ENCODE results near the gene KCTD5. TPM values are rescaled to one million over a fixed set of nuclear protein-coding genes. Genes with fewer than 3 reads are reported as not detected.

KCTD5 gene
- total and polyA plus RNA-seq, 9 of the 15 experiments (the other 6 are each of a cell fraction or from before 2014, with no cell fraction given) = 0.73 to 58.3 (median 32.3) TPM

DNA sequence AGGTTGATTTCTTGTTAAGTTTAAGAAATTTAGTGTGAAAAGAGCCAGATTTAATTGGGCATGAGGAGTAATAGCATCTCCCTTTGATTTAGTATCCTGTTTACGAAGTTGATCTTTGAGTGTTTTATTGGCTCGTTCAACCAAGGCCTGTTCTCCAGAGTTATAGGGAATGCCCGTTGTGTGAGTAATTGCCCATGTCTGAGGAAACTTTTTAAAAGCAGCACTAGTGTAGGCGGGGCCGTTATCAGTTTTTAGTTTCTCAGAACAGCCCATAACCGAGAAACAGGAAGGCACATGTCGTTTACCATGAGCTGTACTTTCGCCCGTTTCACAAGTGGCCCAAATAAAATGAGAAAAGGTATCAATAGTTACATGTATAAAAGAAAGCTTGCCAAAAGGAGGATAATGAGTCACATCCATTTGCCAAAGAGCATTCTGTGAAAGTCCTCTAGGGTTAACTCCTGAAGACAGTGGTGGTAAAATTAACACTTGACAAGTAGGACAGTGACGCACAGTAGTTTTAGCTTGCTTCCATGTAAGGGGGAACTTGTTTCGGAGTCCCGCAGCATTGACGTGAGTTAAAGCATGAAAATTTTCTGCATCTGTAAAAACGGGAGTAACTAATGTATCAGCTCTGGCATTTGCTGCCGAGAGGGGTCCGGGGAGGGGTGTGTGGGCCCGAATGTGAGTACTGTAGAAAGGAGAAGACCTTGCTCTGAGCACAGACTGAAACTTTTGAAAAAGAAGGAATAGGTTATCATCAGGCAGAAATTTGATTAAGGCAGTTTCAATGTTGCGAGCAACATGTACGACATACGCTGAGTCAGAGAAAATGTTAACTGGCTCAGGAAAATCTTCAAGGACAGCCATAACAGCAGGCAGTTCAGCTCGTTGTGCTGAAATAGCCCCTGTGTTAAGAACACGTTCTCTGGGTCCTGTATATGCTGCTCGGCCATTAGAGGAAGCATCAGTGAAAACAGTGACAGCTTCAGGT is 18.5 kb upstream of the KCTD5 start (continued):
- TF ChIP-seq, protein P1, sequence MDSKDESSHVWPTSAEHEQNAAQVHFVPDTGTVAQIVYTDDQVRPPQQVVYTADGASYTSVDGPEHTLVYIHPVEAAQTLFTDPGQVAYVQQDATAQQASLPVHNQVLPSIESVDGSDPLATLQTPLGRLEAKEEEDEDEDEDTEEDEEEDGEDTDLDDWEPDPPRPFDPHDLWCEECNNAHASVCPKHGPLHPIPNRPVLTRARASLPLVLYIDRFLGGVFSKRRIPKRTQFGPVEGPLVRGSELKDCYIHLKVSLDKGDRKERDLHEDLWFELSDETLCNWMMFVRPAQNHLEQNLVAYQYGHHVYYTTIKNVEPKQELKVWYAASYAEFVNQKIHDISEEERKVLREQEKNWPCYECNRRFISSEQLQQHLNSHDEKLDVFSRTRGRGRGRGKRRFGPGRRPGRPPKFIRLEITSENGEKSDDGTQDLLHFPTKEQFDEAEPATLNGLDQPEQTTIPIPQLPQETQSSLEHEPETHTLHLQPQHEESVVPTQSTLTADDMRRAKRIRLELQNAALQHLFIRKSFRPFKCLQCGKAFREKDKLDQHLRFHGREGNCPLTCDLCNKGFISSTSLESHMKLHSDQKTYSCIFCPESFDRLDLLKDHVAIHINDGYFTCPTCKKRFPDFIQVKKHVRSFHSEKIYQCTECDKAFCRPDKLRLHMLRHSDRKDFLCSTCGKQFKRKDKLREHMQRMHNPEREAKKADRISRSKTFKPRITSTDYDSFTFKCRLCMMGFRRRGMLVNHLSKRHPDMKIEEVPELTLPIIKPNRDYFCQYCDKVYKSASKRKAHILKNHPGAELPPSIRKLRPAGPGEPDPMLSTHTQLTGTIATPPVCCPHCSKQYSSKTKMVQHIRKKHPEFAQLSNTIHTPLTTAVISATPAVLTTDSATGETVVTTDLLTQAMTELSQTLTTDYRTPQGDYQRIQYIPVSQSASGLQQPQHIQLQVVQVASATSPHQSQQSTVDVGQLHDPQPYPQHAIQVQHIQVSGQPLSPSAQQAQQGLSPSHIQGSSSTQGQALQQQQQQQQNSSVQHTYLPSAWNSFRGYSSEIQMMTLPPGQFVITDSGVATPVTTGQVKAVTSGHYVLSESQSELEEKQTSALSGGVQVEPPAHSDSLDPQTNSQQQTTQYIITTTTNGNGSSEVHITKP (IDR thresholded peaks at IDR 0.05; ENCODE audit: partially characterized antibody) = no peak
- TF ChIP-seq MGA (IDR thresholded peaks at IDR 0.05) = peak; percentile 70
- no peak for TF ChIP-seq PCBP1 (IDR thresholded peaks at IDR 0.05; ENCODE audit: low read depth, low read length, poor library complexity, severe bottlenecking)
- TF ChIP-seq RNF2 (IDR thresholded peaks at IDR 0.05) = no peak
- TF ChIP-seq KAT8 (IDR thresholded peaks at IDR 0.05; ENCODE audit: low read depth) = no peak
- 0 out of 4 replicates have a peak, but pooled peaks of 1 of the 2 experiments have one; percentile 22 for TF ChIP-seq TEAD1 (CRISPR knock-in tag; IDR thresholded peaks at IDR 0.05)
- TF ChIP-seq MYC (IDR thresholded peaks at IDR 0.05; ENCODE audit: low read depth, low read length) = no peak
- TF ChIP-seq MYC (CRISPR knock-in tag; IDR thresholded peaks at IDR 0.05; ENCODE audit: borderline replicate concordance, low read depth) = no peak
- no peak for TF ChIP-seq ILK (tag; IDR thresholded peaks at IDR 0.05; ENCODE audit: borderline replicate concordance, low read depth)
- no peak for TF ChIP-seq NR2C2 (CRISPR knock-in tag; IDR thresholded peaks at IDR 0.05)
- peak; percentile 15; the same call in 1 of the 2 replicates for TF ChIP-seq NR2C2 (tag; IDR thresholded peaks at IDR 0.05)
